HEK293 (cell line): Measurements from ENCODE around the gene MS4A12.
"Not testable (repeated sequence)": the region's sequence is repeated elsewhere in the genome, so short reads cannot be mapped to it uniquely, and the experiment has no call there.

Experiments
- CTCF ChIA-PET: fragments of 350-600 bp; formaldehyde crosslinking; extraction: SDS; loops from one replicate; lab custom pipeline; 2021; ENCODE audit warnings: antibody characterized with exemption; lab: Yijun Ruan, JAX
- POLR2A ChIA-PET: fragments of 300-600 bp; formaldehyde crosslinking; extraction: SDS; loops from one replicate; lab custom pipeline; 2020; ENCODE audit warnings: antibody characterized with exemption, inconsistent platforms; lab: Yijun Ruan, JAX
- H3K27ac ChIP-seq: fragments of 200-500 bp; sonication (Bioruptor generic); 2 replicates; pipeline ENCODE4 v1.5.1; 2014; ENCODE audit warnings: low read depth, low read length, control low read depth, inconsistent platforms; ENCODE audit errors: extremely low read depth
- H3K36me3 ChIP-seq, 2 experiments: fragments of 200-500 bp in 1 of 2; sonication (Bioruptor generic) in 1 of 2; 1 replicate in 1 of 2; 2 replicates in 1 of 2; pipeline ENCODE4 v1.5.1; 2014 to 2017; ENCODE audit warnings: inconsistent platforms in 2 of 2, low read length in 2 of 2; ENCODE audit not compliant: control insufficient read depth in 2 of 2, insufficient read depth in 1 of 2
- H3K4me1 ChIP-seq: fragments of 200-500 bp; sonication (Bioruptor generic); 2 replicates; pipeline ENCODE4 v1.5.1; 2014; ENCODE audit warnings: mild to moderate bottlenecking, low read length, inconsistent platforms; ENCODE audit not compliant: control insufficient read depth, insufficient read depth
- H3K4me3 ChIP-seq: 2 replicates; pipeline ENCODE4 v1.5.1; 2011; ENCODE audit warnings: low read depth, mild to moderate bottlenecking, control low read depth, low read length, moderate library complexity
- H3K9me3 ChIP-seq: fragments of 200-500 bp; sonication (Bioruptor generic); 2 replicates; pipeline ENCODE4 v1.5.1; 2014; ENCODE audit warnings: low read depth, low read length, inconsistent platforms; ENCODE audit not compliant: control insufficient read depth, insufficient read depth
- IKZF3 ChIP-seq: fragments of 450-650 bp; IDR thresholded peaks from 2 replicates; pipeline ENCODE4 v1.5.0; 2018; ENCODE audit warnings: missing biosample characterization, mild to moderate bottlenecking, missing genetic modification characterization, moderate library complexity
- KLF7 ChIP-seq: fragments of 450-650 bp; formaldehyde crosslinking; IDR thresholded peaks from 2 replicates; pipeline ENCODE4 v1.5.1; 2016; ENCODE audit warnings: missing biosample characterization, missing genetic modification characterization, borderline replicate concordance
- SETDB1 ChIP-seq: IDR thresholded peaks from one replicate; pipeline ENCODE4 v1.6.1; 2017; ENCODE audit warnings: mild to moderate bottlenecking, low read length, moderate library complexity, mixed read lengths; ENCODE audit not compliant: insufficient read length
- ZIC2 ChIP-seq: fragments of 450-650 bp; formaldehyde crosslinking; IDR thresholded peaks from 2 replicates; pipeline ENCODE4 v1.5.1; 2016; ENCODE audit warnings: missing biosample characterization, missing genetic modification characterization
- ZNF155 ChIP-seq: fragments of 450-650 bp; formaldehyde crosslinking; IDR thresholded peaks from 2 replicates; pipeline ENCODE4 v1.5.1; 2016; ENCODE audit warnings: missing biosample characterization, missing genetic modification characterization
- ZNF202 ChIP-seq: fragments of 450-650 bp; formaldehyde crosslinking; IDR thresholded peaks from 2 replicates; pipeline ENCODE4 v1.5.1; 2016; ENCODE audit warnings: missing biosample characterization, missing genetic modification characterization, borderline replicate concordance
- ZNF239 ChIP-seq: fragments of 450-650 bp; formaldehyde crosslinking; IDR thresholded peaks from 2 replicates; pipeline ENCODE4 v1.5.1; 2016; ENCODE audit warnings: missing biosample characterization, missing genetic modification characterization
- ZNF366 ChIP-seq: fragments of 450-650 bp; formaldehyde crosslinking; conservative IDR thresholded peaks from 2 replicates; pipeline ENCODE4 v1.5.1; 2016; ENCODE audit warnings: missing biosample characterization, missing genetic modification characterization
- ZNF416 ChIP-seq: fragments of 450-650 bp; formaldehyde crosslinking; IDR thresholded peaks from 2 replicates; pipeline ENCODE4 v1.5.1; 2016; ENCODE audit warnings: missing biosample characterization, missing genetic modification characterization
- ZNF558 ChIP-seq: fragments of 450-650 bp; formaldehyde crosslinking; IDR thresholded peaks from 2 replicates; pipeline ENCODE4 v1.5.1; 2016; ENCODE audit warnings: missing biosample characterization, missing genetic modification characterization
- ZNF585B ChIP-seq: fragments of 450-650 bp; formaldehyde crosslinking; IDR thresholded peaks from 2 replicates; pipeline ENCODE4 v1.5.1; 2016; ENCODE audit warnings: missing biosample characterization, missing genetic modification characterization
- ZNF626 ChIP-seq: fragments of 450-650 bp; sonication (Bioruptor Pico); formaldehyde crosslinking; IDR thresholded peaks from 2 replicates; pipeline ENCODE4 v1.5.1; 2018; ENCODE audit warnings: missing biosample characterization, missing genetic modification characterization, inconsistent platforms
- ZNF660 ChIP-seq: fragments of 450-650 bp; IDR thresholded peaks from 2 replicates; pipeline ENCODE4 v1.5.1; 2018; ENCODE audit warnings: missing biosample characterization, mild to moderate bottlenecking, missing genetic modification characterization
- ZNF768 ChIP-seq: fragments of 450-650 bp; formaldehyde crosslinking; IDR thresholded peaks from 2 replicates; pipeline ENCODE4 v1.5.1; 2018; ENCODE audit warnings: missing biosample characterization, mild to moderate bottlenecking, missing genetic modification characterization
- ZNF785 ChIP-seq: fragments of 450-650 bp; formaldehyde crosslinking; IDR thresholded peaks from 2 replicates; pipeline ENCODE4 v1.5.1; 2016; ENCODE audit warnings: missing biosample characterization, missing genetic modification characterization
- ZNF843 ChIP-seq: fragments of 450-650 bp; formaldehyde crosslinking; IDR thresholded peaks from 2 replicates; pipeline ENCODE4 v1.5.1; 2016; ENCODE audit warnings: missing biosample characterization, missing genetic modification characterization
- TF ChIP-seq, protein P1 (sequence below): fragments of 450-650 bp; formaldehyde crosslinking; optimal IDR thresholded peaks from 2 replicates; pipeline ENCODE3; 2016; ENCODE audit warnings: missing biosample characterization, mild to moderate bottlenecking, missing genetic modification characterization
- TF ChIP-seq, protein P2 (sequence below): fragments of 450-650 bp; formaldehyde crosslinking; IDR thresholded peaks from 2 replicates; pipeline ENCODE4 v1.5.1; 2016; ENCODE audit warnings: missing biosample characterization, missing genetic modification characterization
- TF ChIP-seq, protein P3 (sequence below): fragments of 450-650 bp; formaldehyde crosslinking; IDR thresholded peaks from 2 replicates; pipeline ENCODE4 v1.5.1; 2016; ENCODE audit warnings: missing biosample characterization, missing genetic modification characterization, borderline replicate concordance
- TF ChIP-seq, protein P4 (sequence below): fragments of 450-650 bp; formaldehyde crosslinking; IDR thresholded peaks from 2 replicates; pipeline ENCODE4 v1.5.1; 2017; ENCODE audit warnings: missing biosample characterization, missing genetic modification characterization

Gene MS4A12

DNA sequence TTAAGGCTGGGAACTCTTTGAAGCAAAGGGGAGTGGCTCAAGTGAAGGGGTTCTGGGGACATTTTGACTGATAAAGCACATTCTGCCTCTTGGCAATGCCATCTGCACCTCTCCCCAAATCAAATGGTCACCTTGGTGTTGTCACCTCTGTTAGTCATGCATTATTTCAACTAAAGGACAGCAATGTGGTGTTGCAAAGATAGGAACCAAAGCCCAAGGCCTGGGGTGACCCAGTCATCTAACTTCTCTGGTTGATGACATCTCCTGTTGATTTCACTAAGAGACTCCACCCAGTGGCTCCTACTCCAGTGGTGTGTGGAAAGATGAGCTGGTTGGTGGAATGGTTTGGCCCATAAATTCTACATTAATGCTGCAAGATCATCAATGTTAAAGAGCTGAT, 44.7 kb upstream of the MS4A12 start (continued):
- no peak for TF ChIP-seq ZNF558 (tag by site-specific recombination)
- no peak for TF ChIP-seq ZNF843 (tag by site-specific recombination)
- no peak for TF ChIP-seq ZNF416 (tag by site-specific recombination)
- TF ChIP-seq ZNF785 (tag by site-specific recombination) = no peak
- no peak for TF ChIP-seq SETDB1
- TF ChIP-seq, protein P1, sequence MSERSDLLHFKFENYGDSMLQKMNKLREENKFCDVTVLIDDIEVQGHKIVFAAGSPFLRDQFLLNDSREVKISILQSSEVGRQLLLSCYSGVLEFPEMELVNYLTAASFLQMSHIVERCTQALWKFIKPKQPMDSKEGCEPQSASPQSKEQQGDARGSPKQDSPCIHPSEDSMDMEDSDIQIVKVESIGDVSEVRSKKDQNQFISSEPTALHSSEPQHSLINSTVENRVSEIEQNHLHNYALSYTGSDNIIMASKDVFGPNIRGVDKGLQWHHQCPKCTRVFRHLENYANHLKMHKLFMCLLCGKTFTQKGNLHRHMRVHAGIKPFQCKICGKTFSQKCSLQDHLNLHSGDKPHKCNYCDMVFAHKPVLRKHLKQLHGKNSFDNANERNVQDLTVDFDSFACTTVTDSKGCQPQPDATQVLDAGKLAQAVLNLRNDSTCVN (tag by site-specific recombination) = no peak
- no peak for TF ChIP-seq ZNF155

DNA sequence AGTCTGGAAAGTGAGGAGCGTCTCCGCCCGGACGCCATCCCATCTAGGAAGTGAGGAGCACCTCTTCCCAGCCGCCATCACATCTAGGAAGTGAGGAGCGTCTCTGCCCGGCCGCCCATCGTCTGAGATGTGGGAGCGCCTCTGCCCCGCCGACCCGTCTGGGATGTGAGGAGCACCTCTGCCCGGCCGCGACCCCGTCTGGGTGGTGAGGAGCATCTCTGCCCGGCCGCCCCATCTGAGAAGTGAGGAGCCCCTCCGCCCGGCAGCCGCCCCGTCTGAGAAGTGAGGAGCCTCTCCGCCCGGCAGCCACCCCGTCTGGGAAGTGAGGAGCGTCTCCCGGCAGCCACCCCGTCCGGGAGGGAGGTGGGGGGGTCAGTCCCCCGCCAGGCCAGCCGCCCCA, 41.4 kb upstream of the MS4A12 start:
- H3K4me1 ChIP-seq, POLR2A ChIA-PET, H3K36me3 ChIP-seq, H3K9me3 ChIP-seq, CTCF ChIA-PET, H3K4me3 ChIP-seq, H3K27ac ChIP-seq: not testable (repeated sequence)

DNA sequence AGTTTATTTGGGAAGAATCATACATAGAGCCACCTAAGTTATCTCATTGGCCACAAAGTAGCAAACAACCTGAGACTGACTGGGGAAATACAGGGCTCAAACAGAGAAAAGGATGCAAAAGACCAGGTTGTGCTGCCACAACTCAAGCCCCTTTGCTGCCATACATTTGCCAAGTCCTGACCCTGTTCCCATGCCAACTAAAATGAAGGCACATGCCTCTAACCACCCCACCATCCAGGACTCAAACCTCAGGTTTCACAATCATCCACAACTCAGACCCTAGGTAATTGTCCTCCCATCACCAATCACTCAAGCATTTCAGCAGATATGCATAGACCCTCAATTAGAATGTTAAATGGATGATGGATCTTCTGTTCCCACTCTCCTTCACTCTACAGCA, 38.4 kb upstream of the MS4A12 start:
- TF ChIP-seq ZNF239 (tag by site-specific recombination) (no peak), ZIC2 (no peak), ZNF626 (no peak), ZNF202 (tag by site-specific recombination) (no peak), KLF7 (tag by site-specific recombination) (no peak), IKZF3 (tag by site-specific recombination) (no peak), ZNF768 (no peak), ZNF585B (tag by site-specific recombination) (no peak), ZNF366 (no peak), ZNF660 (tag by site-specific recombination) (no peak)
- TF ChIP-seq, protein P2, sequence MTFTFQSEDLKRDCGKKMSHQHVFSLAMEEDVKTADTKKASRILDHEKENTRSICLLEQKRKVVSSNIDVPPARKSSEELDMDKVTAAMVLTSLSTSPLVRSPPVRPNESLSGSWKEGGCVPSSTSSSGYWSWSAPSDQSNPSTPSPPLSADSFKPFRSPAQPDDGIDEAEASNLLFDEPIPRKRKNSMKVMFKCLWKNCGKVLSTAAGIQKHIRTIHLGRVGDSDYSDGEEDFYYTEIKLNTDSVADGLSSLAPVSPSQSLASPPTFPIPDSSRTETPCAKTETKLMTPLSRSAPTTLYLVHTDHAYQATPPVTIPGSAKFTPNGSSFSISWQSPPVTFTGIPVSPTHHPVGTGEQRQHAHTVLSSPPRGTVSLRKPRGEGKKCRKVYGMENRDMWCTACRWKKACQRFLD (tag by site-specific recombination) = no peak
- TF ChIP-seq, protein P3, sequence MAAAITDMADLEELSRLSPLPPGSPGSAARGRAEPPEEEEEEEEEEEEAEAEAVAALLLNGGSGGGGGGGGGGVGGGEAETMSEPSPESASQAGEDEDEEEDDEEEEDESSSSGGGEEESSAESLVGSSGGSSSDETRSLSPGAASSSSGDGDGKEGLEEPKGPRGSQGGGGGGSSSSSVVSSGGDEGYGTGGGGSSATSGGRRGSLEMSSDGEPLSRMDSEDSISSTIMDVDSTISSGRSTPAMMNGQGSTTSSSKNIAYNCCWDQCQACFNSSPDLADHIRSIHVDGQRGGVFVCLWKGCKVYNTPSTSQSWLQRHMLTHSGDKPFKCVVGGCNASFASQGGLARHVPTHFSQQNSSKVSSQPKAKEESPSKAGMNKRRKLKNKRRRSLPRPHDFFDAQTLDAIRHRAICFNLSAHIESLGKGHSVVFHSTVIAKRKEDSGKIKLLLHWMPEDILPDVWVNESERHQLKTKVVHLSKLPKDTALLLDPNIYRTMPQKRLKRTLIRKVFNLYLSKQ (tag by site-specific recombination) = no peak
- TF ChIP-seq, protein P4, sequence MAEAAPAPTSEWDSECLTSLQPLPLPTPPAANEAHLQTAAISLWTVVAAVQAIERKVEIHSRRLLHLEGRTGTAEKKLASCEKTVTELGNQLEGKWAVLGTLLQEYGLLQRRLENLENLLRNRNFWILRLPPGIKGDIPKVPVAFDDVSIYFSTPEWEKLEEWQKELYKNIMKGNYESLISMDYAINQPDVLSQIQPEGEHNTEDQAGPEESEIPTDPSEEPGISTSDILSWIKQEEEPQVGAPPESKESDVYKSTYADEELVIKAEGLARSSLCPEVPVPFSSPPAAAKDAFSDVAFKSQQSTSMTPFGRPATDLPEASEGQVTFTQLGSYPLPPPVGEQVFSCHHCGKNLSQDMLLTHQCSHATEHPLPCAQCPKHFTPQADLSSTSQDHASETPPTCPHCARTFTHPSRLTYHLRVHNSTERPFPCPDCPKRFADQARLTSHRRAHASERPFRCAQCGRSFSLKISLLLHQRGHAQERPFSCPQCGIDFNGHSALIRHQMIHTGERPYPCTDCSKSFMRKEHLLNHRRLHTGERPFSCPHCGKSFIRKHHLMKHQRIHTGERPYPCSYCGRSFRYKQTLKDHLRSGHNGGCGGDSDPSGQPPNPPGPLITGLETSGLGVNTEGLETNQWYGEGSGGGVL (tag by site-specific recombination) = no peak
- Histone ChIP-seq H3K9me3 (no peaks in the 10 kb centered on the region), H3K4me1 (no peaks in the 10 kb centered on the region), H3K36me3 (no peaks in the 10 kb centered on the region), H3K27ac (no peak overlapping the region), H3K4me3 (no peak overlapping the region)
- ChIA-PET POLR2A (no interaction called here), CTCF (interaction anchor here (0.8 kb wide), 1 partner anchor 12 kb away, joined by 4 read pairs; no protein-coding TSS in a partner anchor)
